ENCODE results near the gene SCNN1B. TPM values are rescaled to one million over a fixed set of nuclear protein-coding genes. Genes with fewer than 3 reads are reported as not detected.
A peak's percentile ranks its signal among the peaks of the same experiment; 100 is the strongest.
"Not testable (repeated sequence)": the region's sequence is repeated elsewhere in the genome, so short reads cannot be mapped to it uniquely, and the experiment has no call there.

SCNN1B gene
- total RNA-seq, 4 donors from 2014 or later = 142 to 729 (median 556) TPM

GRCh38 chr16:23359092-23359760 is 57.1 kb downstream of the SCNN1B start:
- Histone ChIP-seq H3K4me1 (peaks cover 12 to 33% (median 20%) of the 10 kb centered on the region in 4 donors), H3K27me3 (no peaks in the 10 kb centered on the region), H3K4me3 (no peak overlapping the region), H3K36me3 (no peaks in the 10 kb centered on the region), H3K27ac (no peak overlapping the region), H3K9me3 (no peaks in the 10 kb centered on the region)
- in situ Hi-C loops (cut with MboI; ENCODE audit: low pct_ligation_motif_present in 1 of 4, low pct_unique_long_range_greater_than_20kb in 1 of 4, low sequenced_read_pairs in 3 of 4) = no loop called here
- TF ChIP-seq CTCF (IDR thresholded peaks at IDR 0.05) (no peak), POLR2A (IDR thresholded peaks at IDR 0.05) (no peak), EP300 (IDR thresholded peaks at IDR 0.05; ENCODE audit: low read depth) (no peak), POLR2AphosphoS5 (IDR thresholded peaks at IDR 0.05) (no peak)
- WGBS, 2 donors (ENCODE audit: low coverage in 1 of 2) = 70% methylated on average over 8 of the region's 8 CpGs; no CpG with 5 or more reads in 1 of the 2 donors
- intact Hi-C loops (cut with DNase I; ENCODE audit: low total_unique reads) = no loop called here
- DNase-seq = no peak

GRCh38 chr16:23362460-23363317 is 60.6 kb downstream of the SCNN1B start:
- no peaks in the 10 kb centered on the region for H3K27me3 ChIP-seq
- intact Hi-C loops (cut with DNase I; ENCODE audit: low total_unique reads) = no loop called here
- 46 to 50% methylated on average over 1 to 11 of the region's 11 CpGs for WGBS, 2 donors (ENCODE audit: low coverage in 1 of 2)
- no peaks in the 10 kb centered on the region for H3K36me3 ChIP-seq
- in situ Hi-C loops (cut with MboI; ENCODE audit: low pct_ligation_motif_present in 1 of 4, low pct_unique_long_range_greater_than_20kb in 1 of 4, low sequenced_read_pairs in 3 of 4) = no loop called here
- peak overlapping the region; percentile 74 to 88 (median 82) for H3K27ac ChIP-seq
- DNase-seq = peak; percentile 94
- peaks cover 15 to 54% (median 26%) of the 10 kb centered on the region in 4 donors for H3K4me1 ChIP-seq
- H3K4me3 ChIP-seq = no peak overlapping the region
- H3K9me3 ChIP-seq = no peaks in the 10 kb centered on the region
- TF ChIP-seq CTCF (IDR thresholded peaks at IDR 0.05) = no peak
- no peak for TF ChIP-seq POLR2A (IDR thresholded peaks at IDR 0.05)
- peak; percentile 99 for TF ChIP-seq EP300 (IDR thresholded peaks at IDR 0.05; ENCODE audit: low read depth)
- peak; percentile 21 to 90 (median 88) for TF ChIP-seq POLR2AphosphoS5 (IDR thresholded peaks at IDR 0.05)

GRCh38 chr16:23365602-23366240 is 63.6 kb downstream of the SCNN1B start:
- DNase-seq = no peak
- Histone ChIP-seq H3K36me3 (no peaks in the 10 kb centered on the region), H3K4me3 (no peak overlapping the region), H3K27me3 (peaks cover 2% of the 10 kb centered on the region), H3K9me3 (no peaks in the 10 kb centered on the region), H3K27ac (peak overlapping the region in 2 of 4 donors; percentile 4 to 18), H3K4me1 (peaks cover 15 to 54% (median 26%) of the 10 kb centered on the region in 4 donors)
- intact Hi-C loops (cut with DNase I; ENCODE audit: low total_unique reads) = no loop called here
- TF ChIP-seq CTCF (IDR thresholded peaks at IDR 0.05) (no peak), POLR2A (IDR thresholded peaks at IDR 0.05) (no peak), POLR2AphosphoS5 (IDR thresholded peaks at IDR 0.05) (no peak), EP300 (IDR thresholded peaks at IDR 0.05; ENCODE audit: low read depth) (no peak)
- in situ Hi-C loops (cut with MboI; ENCODE audit: low pct_ligation_motif_present in 1 of 4, low pct_unique_long_range_greater_than_20kb in 1 of 4, low sequenced_read_pairs in 3 of 4) = no loop called here
- 13 to 18% methylated on average over 5 of the region's 5 CpGs for WGBS, 2 donors (ENCODE audit: low coverage in 1 of 2)

- H3K27ac ChIP-seq; intact Hi-C loops (cut with DNase I; ENCODE audit: low total_unique reads); H3K27me3 ChIP-seq; H3K36me3 ChIP-seq; H3K4me3 ChIP-seq; H3K9me3 ChIP-seq; in situ Hi-C loops (cut with MboI; ENCODE audit: low pct_ligation_motif_present in 1 of 4, low pct_unique_long_range_greater_than_20kb in 1 of 4, low sequenced_read_pairs in 3 of 4); DNase-seq: not testable (repeated sequence)
- whole genome bisulfite sequencing, 2 donors (ENCODE audit: low coverage in 1 of 2) = 72 to 89% methylated on average over 4 to 7 of the region's 7 CpGs
- H3K4me1 ChIP-seq = peaks cover 15 to 48% (median 24%) of the 10 kb centered on the region in 4 donors
These were observed 64.2 kb downstream of the SCNN1B start for GRCh38 chr16:23366341-23366740.
